Testis (tissue), 2 donors: ENCODE measurements around the gene CCDC158.

Experiments used
- CTCF ChIP-seq, 3 experiments: fragments of 450-650 bp in 2 of 3; fragments of 200-600 bp in 1 of 3; sonication (generic) in 1 of 3; IDR thresholded peaks; one replicate each; pipeline ENCODE4 v1.5.1; 2016 to 2019; ENCODE audit warnings: antibody characterized with exemption in 3 of 3, mild to moderate bottlenecking in 2 of 3, moderate library complexity in 1 of 3
- POLR2A ChIP-seq: fragments of 450-650 bp; IDR thresholded peaks from one replicate; pipeline ENCODE4 v1.6.1; 2017; ENCODE audit warnings: antibody characterized with exemption, mild to moderate bottlenecking, moderate library complexity

DNA sequence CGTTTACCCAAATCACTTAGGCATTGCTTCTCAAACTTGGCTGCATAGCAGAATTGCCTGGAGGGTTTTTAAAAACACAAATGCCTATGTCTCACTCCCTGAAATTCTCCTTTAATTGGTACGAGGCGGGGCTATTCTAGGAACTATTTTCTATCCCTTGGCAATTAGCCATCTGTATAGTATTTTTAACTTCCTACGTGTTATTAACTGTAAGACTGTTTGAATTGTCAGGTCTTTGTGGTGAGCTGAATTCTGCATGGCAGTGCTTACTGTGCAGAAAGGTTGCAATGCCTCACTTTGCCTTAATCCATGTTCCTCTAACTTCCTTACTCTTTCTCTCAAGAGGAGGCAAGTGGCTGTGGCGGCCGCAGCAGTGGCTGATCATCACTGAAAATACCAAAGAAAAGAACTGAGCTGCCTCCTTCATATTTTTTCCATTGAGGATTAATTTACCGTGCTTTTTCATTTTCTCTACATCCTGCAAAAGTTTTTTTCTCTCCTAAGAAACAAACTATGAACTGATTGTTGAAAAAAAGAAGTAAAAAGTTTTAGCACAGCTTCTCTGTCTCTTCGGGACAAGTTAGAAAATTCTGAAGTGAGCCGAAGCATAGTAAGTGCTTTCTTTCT is 14.1 kb upstream of the CCDC158 start, which contains the start of gene SHROOM3:
- TF ChIP-seq CTCF (IDR thresholded peaks at IDR 0.05) (no peak), POLR2A (no peak)
